Activated CD4-positive, alpha-beta T cell treated with anti-CD3 and anti-CD28 coated beads, Interleukin-2, amount 10 ng/mL, durations not matched to agents 24 days and 14 days (primary cell): ENCODE measurements around the gene SMARCA4. TPM values are rescaled to one million over a fixed set of nuclear protein-coding genes. Genes with fewer than 3 reads are reported as not detected.
"Not testable (repeated sequence)": the region's sequence is repeated elsewhere in the genome, so short reads cannot be mapped to it uniquely, and the experiment has no call there.

Source experiments
- DNase-seq: peaks from one replicate; pipeline ENCODE4 v3.0.0; 2022
- H3K27ac Mint-ChIP-seq: one replicate; pipeline ENCODE4 v1.8.0; 2022; ENCODE audit warnings: mild to moderate bottlenecking, mixed read lengths
- H3K27me3 Mint-ChIP-seq: one replicate; pipeline ENCODE4 v1.8.0; 2022; ENCODE audit warnings: mixed read lengths
- H3K36me3 Mint-ChIP-seq: one replicate; pipeline ENCODE4 v1.8.0; 2022; ENCODE audit warnings: low read depth, mild to moderate bottlenecking, mixed read lengths
- H3K4me1 Mint-ChIP-seq: one replicate; pipeline ENCODE4 v1.8.0; 2021; ENCODE audit warnings: mixed read lengths
- H3K4me3 Mint-ChIP-seq: one replicate; pipeline ENCODE4 v1.8.0; 2022; ENCODE audit warnings: mild to moderate bottlenecking, moderate library complexity, mixed read lengths
- H3K9me3 Mint-ChIP-seq: one replicate; pipeline ENCODE4 v1.8.0; 2021; ENCODE audit warnings: mixed read lengths
- intact Hi-C: fragments of 100-400 bp; cut with micrococcal nuclease; formaldehyde crosslinking; loops from one replicate; pipeline ENCODE4 v1.15.1; 2023
- total RNA-seq: library from RNA; stranded (reverse); gene quantifications from 2 replicates; pipeline ENCODE4 v1.2.3, GENCODE V29; 2022

The SMARCA4 gene
- total RNA-seq, 1 donor from 2014 or later: 165 TPM

DNA sequence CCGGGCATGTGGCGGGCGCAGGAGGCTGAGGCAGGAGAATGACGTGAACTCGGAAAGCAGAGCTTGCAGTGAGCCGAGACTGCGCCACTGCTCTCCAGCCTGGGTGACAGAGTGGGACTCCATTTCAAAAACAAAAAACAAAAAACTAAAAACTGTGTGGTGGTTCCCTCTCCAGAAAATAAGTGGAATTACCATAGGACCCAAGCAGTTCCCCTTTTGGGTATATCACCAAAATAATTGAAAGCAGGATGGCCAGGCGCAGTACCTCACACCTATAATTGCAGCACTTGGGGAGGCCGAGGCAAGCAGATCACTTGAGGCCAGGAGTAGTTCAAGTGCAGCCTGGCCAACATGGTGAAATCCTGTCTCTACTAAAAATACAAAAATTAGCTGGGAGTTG lies 112.7 kb downstream of the SMARCA4 start:
- H3K36me3 Mint-ChIP-seq: peaks cover 7% of the 10 kb centered on the region
- peaks cover 4% of the 10 kb centered on the region for H3K4me1 Mint-ChIP-seq
- H3K27ac Mint-ChIP-seq: no peak overlapping the region
- intact Hi-C loops: loop anchor here (10.0 kb wide), 1 partner anchor 69 kb away; no protein-coding TSS in a partner anchor
- DNase-seq: no peak
- no peak overlapping the region for H3K4me3 Mint-ChIP-seq
- H3K27me3 Mint-ChIP-seq: no peaks in the 10 kb centered on the region
- no peaks in the 10 kb centered on the region for H3K9me3 Mint-ChIP-seq

DNA sequence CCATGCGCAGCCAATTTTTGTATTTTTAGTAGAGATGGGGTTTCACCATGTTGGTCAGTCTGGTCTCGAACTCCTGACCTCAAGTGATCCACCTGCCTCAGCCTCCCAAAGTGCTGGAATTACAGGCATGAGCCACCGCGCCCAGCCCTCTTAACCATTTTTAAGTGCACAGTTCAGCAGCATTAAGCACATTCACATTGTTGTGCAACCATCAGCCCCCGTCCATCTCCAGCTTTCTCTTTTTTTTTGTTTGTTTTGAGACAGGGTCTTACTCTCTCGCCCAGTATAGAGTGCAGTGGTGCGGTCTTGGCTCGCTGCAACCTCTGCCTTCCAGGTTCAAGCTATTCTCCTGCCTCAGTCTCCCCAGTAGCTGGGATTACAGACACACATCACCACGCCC lies 116.0 kb downstream of the SMARCA4 start:
- H3K4me1 Mint-ChIP-seq, H3K36me3 Mint-ChIP-seq, H3K27me3 Mint-ChIP-seq, DNase-seq, H3K9me3 Mint-ChIP-seq, H3K27ac Mint-ChIP-seq, H3K4me3 Mint-ChIP-seq: not testable (repeated sequence)
- intact Hi-C loops: loop anchor here (10.0 kb wide), 1 partner anchor 72 kb away; no protein-coding TSS in a partner anchor

DNA sequence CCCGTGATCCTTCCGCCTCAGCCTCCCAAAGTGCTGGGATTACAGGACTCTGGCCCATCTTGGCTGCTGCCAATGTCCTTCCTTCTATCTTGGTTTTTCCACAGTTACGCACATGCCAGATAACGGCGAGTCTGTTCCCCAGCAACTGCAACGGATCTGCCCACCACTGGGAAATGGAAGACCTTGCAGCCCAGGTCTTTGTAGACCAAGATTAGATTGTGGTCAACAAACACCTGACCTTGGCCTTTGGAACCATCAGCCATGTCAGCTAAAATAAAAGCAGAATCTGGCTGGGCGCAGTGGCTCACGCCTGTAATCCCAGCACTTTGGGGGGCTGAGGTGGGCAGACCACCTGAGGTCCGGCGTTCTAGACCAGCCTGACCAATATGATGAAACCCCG lies 118.1 kb downstream of the SMARCA4 start:
- intact Hi-C loops: loop anchor here (10.0 kb wide), 1 partner anchor 74 kb away; no protein-coding TSS in a partner anchor
- Mint-ChIP-seq H3K9me3 (no peaks in the 10 kb centered on the region), H3K27ac (no peak overlapping the region), H3K36me3 (no peaks in the 10 kb centered on the region), H3K4me3 (no peak overlapping the region), H3K27me3 (no peaks in the 10 kb centered on the region), H3K4me1 (peaks cover 4% of the 10 kb centered on the region)
- DNase-seq: no peak

DNA sequence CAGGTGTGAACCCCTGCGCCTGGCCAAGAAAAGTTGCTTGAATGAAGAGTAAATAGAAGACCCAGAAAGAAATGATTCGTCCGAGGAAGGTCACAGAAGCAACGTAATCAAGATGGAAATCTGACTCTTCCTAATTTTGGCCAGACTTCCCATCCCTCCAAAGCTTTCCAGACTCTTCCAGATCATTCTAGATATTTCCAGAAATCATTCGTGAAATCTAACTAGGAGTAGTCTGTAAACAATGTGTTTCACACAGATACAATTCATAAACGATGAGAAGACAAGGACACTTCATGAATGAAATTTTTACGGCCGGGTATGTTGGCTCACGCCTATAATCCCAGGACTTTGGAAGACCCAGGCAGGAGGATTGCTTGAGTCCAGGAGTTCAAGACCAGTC lies 119.2 kb downstream of the SMARCA4 start:
- no peak overlapping the region for H3K4me3 Mint-ChIP-seq
- H3K9me3 Mint-ChIP-seq: no peaks in the 10 kb centered on the region
- no peaks in the 10 kb centered on the region for H3K4me1 Mint-ChIP-seq
- no peaks in the 10 kb centered on the region for H3K36me3 Mint-ChIP-seq
- H3K27me3 Mint-ChIP-seq: no peaks in the 10 kb centered on the region
- no peak overlapping the region for H3K27ac Mint-ChIP-seq
- no peak for DNase-seq
- intact Hi-C loops: loop anchor here (10.0 kb wide), 1 partner anchor 75 kb away; no protein-coding TSS in a partner anchor

DNA sequence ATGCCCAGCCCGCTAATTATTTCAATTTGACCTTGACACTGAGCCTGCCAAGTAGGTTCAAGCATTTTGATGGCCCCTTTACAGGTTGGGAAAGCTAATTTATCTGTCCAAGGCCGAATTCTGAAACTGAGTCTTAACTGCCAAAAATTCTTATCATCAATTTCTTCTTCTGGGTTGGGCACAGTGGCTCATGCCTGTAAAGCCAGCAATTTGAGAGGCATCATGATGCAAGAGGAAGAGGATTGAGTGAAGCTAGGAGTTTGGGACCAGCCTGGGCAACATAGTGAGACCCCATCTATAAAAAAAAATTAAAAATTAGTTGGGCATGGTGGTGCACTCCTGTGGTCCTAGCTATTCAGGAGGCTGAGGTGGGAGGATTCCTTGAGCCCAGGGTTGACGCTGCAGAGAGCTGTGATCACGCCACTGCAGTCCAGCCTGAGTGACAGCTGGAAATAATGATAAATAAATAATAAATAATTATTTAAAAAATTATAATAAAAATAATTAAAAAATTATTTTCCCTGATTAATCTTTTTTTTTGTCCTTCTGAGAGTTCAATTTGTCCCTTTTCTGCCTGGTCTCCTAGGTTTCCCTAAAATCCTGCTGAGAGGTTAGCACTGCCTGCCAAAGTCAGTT lies 127.2 kb downstream of the SMARCA4 start:
- Mint-ChIP-seq H3K4me3 (peak overlapping the region; percentile 97), H3K27ac (peak overlapping the region; percentile 100), H3K27me3 (no peaks in the 10 kb centered on the region), H3K9me3 (no peaks in the 10 kb centered on the region), H3K36me3 (peaks cover 24% of the 10 kb centered on the region), H3K4me1 (peaks cover 19% of the 10 kb centered on the region)
- no peak for DNase-seq
- intact Hi-C loops: loop anchor here (5.0 kb wide), 1 partner anchor 51 kb away; no protein-coding TSS in a partner anchor

DNA sequence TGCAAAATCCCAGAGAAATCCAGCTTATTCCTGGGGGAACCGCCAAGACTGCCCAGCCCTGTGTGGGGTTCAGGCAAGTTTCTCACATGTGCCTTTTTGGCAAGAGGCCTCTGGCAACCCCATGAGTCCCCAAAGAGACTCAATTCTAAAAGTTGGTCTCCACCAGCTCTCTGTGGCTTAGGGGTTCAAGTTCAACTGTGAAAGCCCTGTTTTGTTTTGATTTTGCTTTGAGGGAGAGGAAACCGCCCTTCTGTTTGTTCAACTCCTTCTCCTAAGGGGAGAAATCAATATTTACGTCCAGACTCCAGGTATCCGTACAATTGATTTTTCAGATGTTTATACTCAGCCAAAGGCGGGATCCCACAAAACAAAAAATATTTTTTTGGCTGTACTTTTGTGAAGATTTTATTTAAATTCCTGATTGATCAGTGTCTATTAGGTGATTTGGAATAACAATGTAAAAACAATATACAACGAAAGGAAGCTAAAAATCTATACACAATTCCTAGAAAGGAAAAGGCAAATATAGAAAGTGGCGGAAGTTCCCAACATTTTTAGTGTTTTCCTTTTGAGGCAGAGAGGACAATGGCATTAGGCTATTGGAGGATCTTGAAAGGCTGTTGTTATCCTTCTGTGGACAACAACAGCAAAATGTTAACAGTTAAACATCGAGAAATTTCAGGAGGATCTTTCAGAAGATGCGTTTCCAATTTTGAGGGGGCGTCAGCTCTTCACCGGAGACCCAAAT lies 127.8 kb downstream of the SMARCA4 start:
- peak; percentile 70 for DNase-seq
- Mint-ChIP-seq H3K4me1 (peaks cover 24% of the 10 kb centered on the region), H3K27me3 (no peaks in the 10 kb centered on the region), H3K4me3 (peak overlapping the region; percentile 97), H3K9me3 (no peaks in the 10 kb centered on the region), H3K36me3 (peaks cover 30% of the 10 kb centered on the region), H3K27ac (peak overlapping the region; percentile 100)
- intact Hi-C loops: loop anchor here (1.0 to 5.0 kb wide), 2 partner anchors 51 to 347 kb away; partner anchors contain the start of genes ODAD3 and PRKCSH

DNA sequence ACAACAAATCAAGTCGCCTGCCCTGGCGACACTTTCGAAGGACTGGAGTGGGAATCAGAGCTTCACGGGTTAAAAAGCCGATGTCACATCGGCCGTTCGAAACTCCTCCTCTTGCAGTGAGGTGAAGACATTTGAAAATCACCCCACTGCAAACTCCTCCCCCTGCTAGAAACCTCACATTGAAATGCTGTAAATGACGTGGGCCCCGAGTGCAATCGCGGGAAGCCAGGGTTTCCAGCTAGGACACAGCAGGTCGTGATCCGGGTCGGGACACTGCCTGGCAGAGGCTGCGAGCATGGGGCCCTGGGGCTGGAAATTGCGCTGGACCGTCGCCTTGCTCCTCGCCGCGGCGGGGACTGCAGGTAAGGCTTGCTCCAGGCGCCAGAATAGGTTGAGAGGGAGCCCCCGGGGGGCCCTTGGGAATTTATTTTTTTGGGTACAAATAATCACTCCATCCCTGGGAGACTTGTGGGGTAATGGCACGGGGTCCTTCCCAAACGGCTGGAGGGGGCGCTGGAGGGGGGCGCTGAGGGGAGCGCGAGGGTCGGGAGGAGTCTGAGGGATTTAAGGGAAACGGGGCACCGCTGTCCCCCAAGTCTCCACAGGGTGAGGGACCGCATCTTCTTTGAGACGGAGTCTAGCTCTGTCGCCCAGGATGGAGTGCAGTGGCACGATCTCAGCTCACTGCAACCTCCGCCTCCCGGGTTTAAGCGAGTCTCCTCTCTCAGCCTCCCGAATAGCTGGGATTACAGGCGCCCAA lies 128.6 kb downstream of the SMARCA4 start, which contains the start of gene LDLR:
TSS of gene LDLR (plus strand) at position 210 of the 760 bp plus-strand sequence. CDS start at position 296, 86 bp downstream.
- peak; percentile 97 for DNase-seq
- Mint-ChIP-seq H3K36me3 (peaks cover 35% of the 10 kb centered on the region), H3K27me3 (no peaks in the 10 kb centered on the region), H3K9me3 (no peaks in the 10 kb centered on the region), H3K4me1 (peaks cover 28% of the 10 kb centered on the region), H3K4me3 (peak within 1 kb of the TSS; percentile 97), H3K27ac (peak within 1 kb of the TSS; percentile 100)
- intact Hi-C loops: loop anchor here (1.0 to 10.0 kb wide), 5 partner anchors 52 to 985 kb away; partner anchors contain the start of genes ANGPTL6, ILF3, ODAD3 and PPAN

DNA sequence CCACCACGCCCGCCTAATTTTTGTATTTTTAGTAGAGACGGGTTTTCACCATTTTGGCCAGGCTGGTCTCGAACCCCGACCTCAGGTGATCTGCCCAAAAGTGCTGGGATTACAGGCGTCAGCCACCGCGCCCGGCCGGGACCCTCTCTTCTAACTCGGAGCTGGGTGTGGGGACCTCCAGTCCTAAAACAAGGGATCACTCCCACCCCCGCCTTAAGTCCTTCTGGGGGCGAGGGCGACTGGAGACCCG lies 129.1 kb downstream of the SMARCA4 start:
- not testable (repeated sequence) for H3K27me3 Mint-ChIP-seq, DNase-seq, H3K9me3 Mint-ChIP-seq
- H3K4me1 Mint-ChIP-seq: peaks cover 33% of the 10 kb centered on the region
- H3K27ac Mint-ChIP-seq: peak overlapping the region; percentile 100
- intact Hi-C loops: loop anchor here (2.0 to 10.0 kb wide), 3 partner anchors 129 to 985 kb away; partner anchors contain the start of genes ANGPTL6, ILF3, PPAN and SMARCA4
- H3K36me3 Mint-ChIP-seq: peaks cover 40% of the 10 kb centered on the region
- H3K4me3 Mint-ChIP-seq: peak overlapping the region; percentile 97

DNA sequence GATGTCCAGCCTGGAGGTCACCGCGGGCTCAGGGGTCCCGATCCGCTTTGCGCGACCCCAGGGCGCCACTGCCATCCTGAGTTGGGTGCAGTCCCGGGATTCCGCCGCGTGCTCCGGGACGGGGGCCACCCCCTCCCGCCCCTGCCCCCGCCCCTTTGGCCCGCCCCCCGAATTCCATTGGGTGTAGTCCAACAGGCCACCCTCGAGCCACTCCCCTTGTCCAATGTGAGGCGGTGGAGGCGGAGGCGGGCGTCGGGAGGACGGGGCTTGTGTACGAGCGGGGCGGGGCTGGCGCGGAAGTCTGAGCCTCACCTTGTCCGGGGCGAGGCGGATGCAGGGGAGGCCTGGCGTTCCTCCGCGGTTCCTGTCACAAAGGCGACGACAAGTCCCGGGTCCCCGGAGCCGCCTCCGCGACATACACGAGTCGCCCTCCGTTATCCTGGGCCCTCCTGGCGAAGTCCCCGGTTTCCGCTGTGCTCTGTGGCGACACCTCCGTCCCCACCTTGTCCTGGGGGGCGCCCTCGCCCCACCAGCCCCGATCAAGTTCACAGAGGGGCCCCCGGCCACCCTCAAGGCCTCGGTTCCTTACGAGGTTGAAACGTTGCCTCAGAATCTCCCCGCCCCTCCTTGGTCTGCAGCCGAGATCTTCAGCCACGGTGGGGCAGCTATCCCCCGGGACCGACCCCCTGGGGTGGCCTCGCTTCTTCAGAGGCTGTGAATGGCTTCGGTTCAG lies 129.6 kb downstream of the SMARCA4 start:
- Mint-ChIP-seq H3K27me3 (no peaks in the 10 kb centered on the region), H3K36me3 (peaks cover 43% of the 10 kb centered on the region), H3K4me3 (peak overlapping the region; percentile 97), H3K9me3 (no peaks in the 10 kb centered on the region), H3K27ac (peak overlapping the region; percentile 100), H3K4me1 (peaks cover 37% of the 10 kb centered on the region)
- DNase-seq: peak; percentile 99
- intact Hi-C loops: loop anchor here (2.0 to 10.0 kb wide), 3 partner anchors 130 to 986 kb away; partner anchors contain the start of genes ANGPTL6, ILF3, PPAN and SMARCA4

DNA sequence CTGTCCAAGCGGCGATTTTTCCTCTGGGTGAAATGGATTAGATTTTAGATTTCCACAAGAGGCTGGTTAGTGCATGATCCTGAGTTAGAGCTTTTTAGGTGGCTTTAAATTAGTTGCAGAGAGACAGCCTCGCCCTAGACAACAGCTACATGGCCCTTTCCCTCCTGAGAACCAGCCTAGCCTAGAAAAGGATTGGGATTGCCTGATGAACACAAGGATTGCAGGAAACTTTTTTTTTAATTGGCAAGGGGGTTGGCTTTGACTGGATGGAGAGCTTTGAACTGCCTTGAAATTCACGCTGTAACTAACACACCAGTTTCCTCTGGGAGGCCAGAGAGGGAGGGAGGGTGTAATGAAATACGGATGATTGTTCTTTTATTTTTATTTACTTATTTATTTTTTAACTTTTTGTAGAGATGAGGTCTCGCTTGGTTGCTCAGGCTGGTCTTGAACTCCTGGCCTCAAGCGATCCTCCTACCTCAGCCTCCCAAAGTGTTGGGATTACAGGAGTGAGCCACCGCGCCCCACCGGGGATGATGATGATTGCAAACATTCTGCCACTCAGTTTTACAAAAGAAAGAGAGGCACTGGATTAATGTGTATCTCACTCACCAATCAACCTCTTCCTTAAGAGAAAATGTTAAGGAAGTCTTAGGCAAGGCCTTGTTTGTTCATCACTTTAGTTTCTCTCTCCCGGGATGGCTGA lies 130.3 kb downstream of the SMARCA4 start:
- intact Hi-C loops: loop anchor here (2.0 to 10.0 kb wide), 3 partner anchors 130 to 986 kb away; partner anchors contain the start of genes ANGPTL6, ILF3, PPAN and SMARCA4
- peaks cover 43% of the 10 kb centered on the region for H3K4me1 Mint-ChIP-seq
- H3K4me3 Mint-ChIP-seq: peak overlapping the region; percentile 97
- H3K27ac Mint-ChIP-seq: peak overlapping the region; percentile 94
- peaks cover 49% of the 10 kb centered on the region for H3K36me3 Mint-ChIP-seq
- peaks cover under 1% of the 10 kb centered on the region for H3K9me3 Mint-ChIP-seq
- no peak for DNase-seq
- H3K27me3 Mint-ChIP-seq: no peaks in the 10 kb centered on the region

DNA sequence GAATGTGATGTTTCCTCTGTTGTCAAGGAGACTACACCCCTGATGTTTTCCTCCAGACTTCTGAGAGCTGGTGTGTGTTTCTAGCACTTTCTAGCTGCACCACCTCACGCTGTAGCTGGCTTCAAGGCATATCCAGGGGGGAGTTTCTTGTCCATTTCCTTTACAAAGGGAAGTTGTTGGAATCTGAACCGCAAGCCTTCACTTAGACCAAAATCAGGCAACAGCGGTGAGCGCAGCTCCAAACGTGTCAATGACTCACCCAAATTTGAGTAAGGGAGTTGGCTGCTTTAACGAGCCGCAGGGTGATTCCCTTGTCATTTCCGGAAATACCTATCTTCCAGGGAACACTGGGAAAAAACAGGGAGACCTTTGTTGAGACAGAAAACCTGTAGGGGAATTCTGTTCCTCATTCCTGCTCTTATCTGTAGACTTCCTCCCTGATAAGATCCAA lies 130.9 kb downstream of the SMARCA4 start:
- H3K4me3 Mint-ChIP-seq: peak overlapping the region; percentile 97

DNA sequence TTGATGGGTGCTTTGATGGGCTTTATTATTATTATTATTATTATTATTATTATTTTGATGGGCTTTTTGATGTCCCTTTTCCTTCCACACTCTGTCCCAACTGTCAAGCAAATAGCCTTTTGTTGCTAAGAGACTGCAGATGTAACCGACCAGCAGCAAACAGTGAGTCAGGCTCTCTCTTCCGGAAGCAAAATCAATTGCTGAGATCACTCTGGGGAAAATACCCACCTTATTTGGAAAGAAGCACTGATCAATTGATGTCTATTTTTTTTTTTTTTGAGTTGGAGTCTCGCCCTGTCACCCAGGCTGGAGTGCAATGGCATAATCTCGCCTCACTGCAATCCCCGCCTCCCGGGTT lies 131.3 kb downstream of the SMARCA4 start:
- Mint-ChIP-seq H3K27ac (peak overlapping the region; percentile 94), H3K4me3 (peak overlapping the region; percentile 97)
- intact Hi-C loops: loop anchor here (10.0 kb wide), 2 partner anchors 437 to 987 kb away; partner anchors contain the start of genes ANGPTL6, ILF3 and PPAN

More for the DNA sequence above, 130.9 kb downstream of the SMARCA4 start:
- Mint-ChIP-seq H3K27ac (peak overlapping the region; percentile 94), H3K9me3 (peaks cover 4% of the 10 kb centered on the region), H3K4me1 (peaks cover 48% of the 10 kb centered on the region), H3K27me3 (no peaks in the 10 kb centered on the region), H3K36me3 (peaks cover 54% of the 10 kb centered on the region)
- peak; percentile 91 for DNase-seq
- intact Hi-C loops: loop anchor here (2.0 to 10.0 kb wide), 3 partner anchors 131 to 987 kb away; partner anchors contain the start of genes ANGPTL6, ILF3, PPAN and SMARCA4

More for the DNA sequence above, 131.3 kb downstream of the SMARCA4 start:
- H3K4me1 Mint-ChIP-seq: peaks cover 49% of the 10 kb centered on the region
- peaks cover 4% of the 10 kb centered on the region for H3K9me3 Mint-ChIP-seq
- H3K27me3 Mint-ChIP-seq: no peaks in the 10 kb centered on the region
- DNase-seq: peak; percentile 88
- peaks cover 56% of the 10 kb centered on the region for H3K36me3 Mint-ChIP-seq
